BLaER1 (cell line): ENCODE data around the gene ADPRHL1.

Experiments
- H3K27ac ChIP-seq: shearing (Covaris generic); formaldehyde crosslinking; 2 replicates; pipeline ENCODE4 v1.8.1; 2022
- H3K27me3 ChIP-seq: shearing (Covaris generic); formaldehyde crosslinking; 2 replicates; pipeline ENCODE4 v1.8.1; 2022
- H3K36me3 ChIP-seq: shearing (Covaris generic); formaldehyde crosslinking; 2 replicates; pipeline ENCODE4 v1.8.1; 2022
- H3K4me1 ChIP-seq: shearing (Covaris generic); formaldehyde crosslinking; 2 replicates; pipeline ENCODE4 v1.8.1; 2022
- H3K4me2 ChIP-seq: shearing (Covaris generic); formaldehyde crosslinking; 2 replicates; pipeline ENCODE4 v1.8.1; 2022
- H3K4me3 ChIP-seq: shearing (Covaris generic); formaldehyde crosslinking; 2 replicates; pipeline ENCODE4 v1.8.1; 2022
- H3K9ac ChIP-seq: shearing (Covaris generic); formaldehyde crosslinking; 2 replicates; pipeline ENCODE4 v1.8.1; 2022
- H3K9me3 ChIP-seq: shearing (Covaris generic); formaldehyde crosslinking; 2 replicates; pipeline ENCODE4 v1.8.1; 2022
- H4K20me1 ChIP-seq: shearing (Covaris generic); formaldehyde crosslinking; 2 replicates; pipeline ENCODE4 v1.8.1; 2022
- Cebpa-rat ChIP-seq: shearing (Covaris generic); IDR thresholded peaks from 2 replicates; pipeline ENCODE4 v1.8.1; 2022

Gene ADPRHL1

GRCh38 chr13:113406321-113407102 is 46.8 kb downstream of the ADPRHL1 start:
- Histone ChIP-seq H3K27ac (peak overlapping the region; percentile 96), H3K36me3 (no peaks in the 10 kb centered on the region), H3K27me3 (no peaks in the 10 kb centered on the region), H3K9me3 (peaks cover 3% of the 10 kb centered on the region; the same call in 1 of the 2 replicates), H3K9ac (peak overlapping the region; percentile 87), H3K4me1 (peaks cover 98% of the 10 kb centered on the region), H3K4me3 (peak overlapping the region; percentile 68), H3K4me2 (peak overlapping the region; percentile 99), H4K20me1 (no peaks in the 10 kb centered on the region)
- no peak for TF ChIP-seq Cebpa-rat

GRCh38 chr13:113405481-113406300 is 47.6 kb downstream of the ADPRHL1 start:
- Histone ChIP-seq H3K4me1 (peaks cover 98% of the 10 kb centered on the region), H3K36me3 (no peaks in the 10 kb centered on the region), H3K9me3 (peaks cover 3% of the 10 kb centered on the region; the same call in 1 of the 2 replicates), H3K4me3 (peak overlapping the region; percentile 68), H3K4me2 (peak overlapping the region; percentile 99), H4K20me1 (no peaks in the 10 kb centered on the region), H3K27me3 (no peaks in the 10 kb centered on the region), H3K27ac (peak overlapping the region; percentile 96), H3K9ac (peak overlapping the region; percentile 87)
- no peak for TF ChIP-seq Cebpa-rat

GRCh38 chr13:113404723-113405471 is 48.4 kb downstream of the ADPRHL1 start:
- TF ChIP-seq Cebpa-rat: no peak
- H3K4me3 ChIP-seq: peak overlapping the region; percentile 68
- no peaks in the 10 kb centered on the region for H3K27me3 ChIP-seq
- H3K9me3 ChIP-seq: peaks cover 3% of the 10 kb centered on the region; the same call in 1 of the 2 replicates
- no peaks in the 10 kb centered on the region for H3K36me3 ChIP-seq
- H3K9ac ChIP-seq: peak overlapping the region; percentile 87
- no peaks in the 10 kb centered on the region for H4K20me1 ChIP-seq
- H3K4me2 ChIP-seq: peak overlapping the region; percentile 99
- peaks cover 98% of the 10 kb centered on the region for H3K4me1 ChIP-seq
- peak overlapping the region; percentile 96 for H3K27ac ChIP-seq

GRCh38 chr13:113404366-113404722 is 48.9 kb downstream of the ADPRHL1 start:
- H3K9me3 ChIP-seq: peaks cover 2% of the 10 kb centered on the region; the same call in 1 of the 2 replicates
- TF ChIP-seq Cebpa-rat: no peak
- peak overlapping the region; percentile 99 for H3K4me2 ChIP-seq
- no peaks in the 10 kb centered on the region for H3K36me3 ChIP-seq
- peak overlapping the region; percentile 96 for H3K27ac ChIP-seq
- no peaks in the 10 kb centered on the region for H4K20me1 ChIP-seq
- no peaks in the 10 kb centered on the region for H3K27me3 ChIP-seq
- peak overlapping the region; percentile 87 for H3K9ac ChIP-seq
- peak overlapping the region; percentile 68; the same call in 1 of the 2 replicates for H3K4me3 ChIP-seq
- peaks cover 100% of the 10 kb centered on the region for H3K4me1 ChIP-seq

- Histone ChIP-seq H3K36me3 (no peaks in the 10 kb centered on the region), H3K4me2 (peak overlapping the region; percentile 99), H3K9me3 (no peaks in the 10 kb centered on the region), H3K9ac (peak overlapping the region; percentile 80), H3K27ac (peak overlapping the region; percentile 92), H4K20me1 (no peaks in the 10 kb centered on the region), H3K4me3 (peak overlapping the region; percentile 1; the same call in 1 of the 2 replicates), H3K27me3 (no peaks in the 10 kb centered on the region), H3K4me1 (peaks cover 100% of the 10 kb centered on the region)
- no peak for TF ChIP-seq Cebpa-rat
These were observed 49.8 kb downstream of the ADPRHL1 start for GRCh38 chr13:113403255-113404104.

- Histone ChIP-seq H3K4me2 (peak overlapping the region; percentile 99), H4K20me1 (no peaks in the 10 kb centered on the region), H3K27ac (peak overlapping the region; percentile 92), H3K36me3 (no peaks in the 10 kb centered on the region), H3K4me1 (peaks cover 100% of the 10 kb centered on the region), H3K9ac (peak overlapping the region; percentile 80), H3K9me3 (no peaks in the 10 kb centered on the region), H3K4me3 (peak overlapping the region; percentile 63; the same call in 1 of the 2 replicates), H3K27me3 (no peaks in the 10 kb centered on the region)
- TF ChIP-seq Cebpa-rat: no peak
These were observed 50.6 kb downstream of the ADPRHL1 start for GRCh38 chr13:113402471-113403254.

GRCh38 chr13:113401452-113402415 is 51.6 kb downstream of the ADPRHL1 start:
- peak overlapping the region; percentile 80 for H3K9ac ChIP-seq
- H3K36me3 ChIP-seq: no peaks in the 10 kb centered on the region
- peak overlapping the region; percentile 99 for H3K4me2 ChIP-seq
- no peak for TF ChIP-seq Cebpa-rat
- peaks cover 97% of the 10 kb centered on the region for H3K4me1 ChIP-seq
- no peaks in the 10 kb centered on the region for H3K27me3 ChIP-seq
- H3K9me3 ChIP-seq: no peaks in the 10 kb centered on the region
- H4K20me1 ChIP-seq: no peaks in the 10 kb centered on the region
- H3K4me3 ChIP-seq: peak overlapping the region; percentile 63
- peak overlapping the region; percentile 92 for H3K27ac ChIP-seq
